AG20443 (cell line): ENCODE results near the gene SLC13A2.
"Not testable (repeated sequence)": the region's sequence is repeated elsewhere in the genome, so short reads cannot be mapped to it uniquely, and the experiment has no call there.

Experiments
- DNase-seq: peaks from one replicate; pipeline ENCODE4 v3.0.0; 2012; ENCODE audit warnings: low spot score, mixed read lengths

The SLC13A2 gene

GRCh38 chr17:28473542-28473941 lies at the start of gene SLC13A2:
Gene SLC13A2 (plus strand): TSS chr17:28473644. CDS start chr17:28473713, 69 bp downstream.
- DNase-seq = no peak

DNA sequence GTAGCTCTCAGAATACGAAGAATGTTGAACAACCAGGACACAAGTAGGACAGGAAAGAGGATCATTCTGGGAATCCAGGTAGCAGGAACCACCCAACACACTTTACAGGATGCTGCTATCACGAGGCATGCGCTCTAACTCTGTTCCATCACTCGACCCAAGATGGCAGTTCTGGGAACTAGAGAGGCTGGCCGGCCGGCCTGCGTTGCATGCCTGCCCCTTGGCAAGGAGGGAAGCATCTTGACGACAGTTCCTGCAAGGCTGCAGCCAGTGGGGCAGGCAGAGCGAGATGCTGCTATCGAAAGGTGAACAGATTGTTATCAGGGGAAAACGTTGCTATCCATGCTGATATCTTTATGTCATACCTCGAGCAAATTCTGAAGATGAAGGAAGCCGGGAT lies 48.2 kb upstream of the SLC13A2 start:
- no peak for DNase-seq

DNA sequence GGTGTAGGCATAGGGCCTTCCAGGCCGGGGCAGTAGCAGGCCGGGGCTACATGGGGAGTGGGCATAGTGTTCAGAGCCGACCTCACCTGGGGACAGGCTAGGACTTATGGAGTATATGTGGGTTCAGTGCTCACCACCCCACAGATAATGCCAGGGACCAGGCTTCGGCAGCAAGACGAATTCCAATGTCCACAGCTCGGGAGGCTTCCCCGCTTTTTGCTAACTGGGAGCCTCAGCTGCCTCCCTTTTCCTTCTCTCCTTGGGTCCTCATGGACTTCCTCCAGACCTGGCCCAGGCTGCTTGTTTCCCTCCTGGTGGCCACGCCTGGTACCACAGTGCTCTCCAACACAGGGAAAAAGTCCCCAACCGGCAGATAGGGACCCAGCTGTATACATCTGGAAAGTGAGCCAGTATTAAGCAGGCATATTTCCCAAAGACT lies 47.3 kb upstream of the SLC13A2 start:
- DNase-seq = peak; percentile 29

DNA sequence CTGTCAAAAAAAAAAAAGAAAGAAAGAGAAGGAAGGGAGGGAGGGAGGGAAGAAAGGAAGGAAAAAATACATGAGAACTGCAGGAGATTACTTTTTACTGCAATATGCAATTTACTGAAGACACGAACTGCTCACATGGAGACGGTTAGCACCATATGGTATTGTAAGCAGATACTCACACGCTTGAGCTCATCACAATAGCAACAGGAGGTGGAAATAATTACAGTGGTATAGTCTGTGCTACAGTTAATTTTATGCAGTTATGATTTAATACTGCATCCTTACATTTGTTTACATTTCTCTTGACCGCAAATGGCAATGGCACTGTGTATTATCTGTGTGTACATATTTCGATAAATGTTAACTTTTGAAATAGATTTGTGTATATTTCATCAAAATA lies 46.1 kb upstream of the SLC13A2 start:
- DNase-seq = no peak

DNA sequence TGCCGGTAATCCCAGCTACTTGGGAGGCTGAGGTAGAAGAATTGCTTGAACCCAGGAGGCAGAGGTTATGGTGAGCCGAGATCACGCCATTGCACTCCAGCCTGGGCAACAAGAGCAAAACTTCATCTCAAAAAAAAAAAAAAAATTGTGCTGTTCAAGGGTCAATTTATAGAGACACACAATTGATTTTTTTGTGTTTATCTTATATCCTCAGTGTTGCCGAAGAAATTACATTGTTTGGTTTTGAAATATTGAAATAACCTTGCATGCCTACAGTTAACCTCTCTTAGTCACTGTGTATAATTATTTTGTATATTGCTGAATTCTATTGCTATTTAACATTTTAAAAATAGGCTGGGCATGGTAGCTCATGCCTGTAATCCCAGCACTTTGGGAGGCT lies 45.5 kb upstream of the SLC13A2 start:
- DNase-seq = not testable (repeated sequence)

- DNase-seq = no peak
Observed at GRCh38 chr17:28433721-28434120, 39.7 kb upstream of the SLC13A2 start.

DNA sequence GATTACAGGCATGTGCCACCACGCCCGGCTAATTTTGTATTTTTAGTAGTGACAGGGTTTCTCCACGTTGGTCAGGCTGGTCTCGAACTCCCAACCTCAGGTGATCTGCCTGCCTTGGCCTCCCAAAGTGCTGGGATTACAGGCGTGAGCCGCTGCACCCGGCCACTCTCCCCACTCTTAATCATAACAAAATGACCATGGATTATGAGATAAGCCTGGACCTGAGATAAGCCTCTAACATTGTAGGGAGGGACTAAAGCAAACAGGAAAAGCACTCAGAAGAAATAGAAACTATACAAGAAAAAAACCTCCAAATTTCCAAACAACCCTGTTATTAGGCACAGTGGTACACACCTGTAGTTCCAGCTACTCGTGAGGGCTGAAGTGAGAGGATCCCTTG lies 39.1 kb upstream of the SLC13A2 start:
- DNase-seq = not testable (repeated sequence)

DNA sequence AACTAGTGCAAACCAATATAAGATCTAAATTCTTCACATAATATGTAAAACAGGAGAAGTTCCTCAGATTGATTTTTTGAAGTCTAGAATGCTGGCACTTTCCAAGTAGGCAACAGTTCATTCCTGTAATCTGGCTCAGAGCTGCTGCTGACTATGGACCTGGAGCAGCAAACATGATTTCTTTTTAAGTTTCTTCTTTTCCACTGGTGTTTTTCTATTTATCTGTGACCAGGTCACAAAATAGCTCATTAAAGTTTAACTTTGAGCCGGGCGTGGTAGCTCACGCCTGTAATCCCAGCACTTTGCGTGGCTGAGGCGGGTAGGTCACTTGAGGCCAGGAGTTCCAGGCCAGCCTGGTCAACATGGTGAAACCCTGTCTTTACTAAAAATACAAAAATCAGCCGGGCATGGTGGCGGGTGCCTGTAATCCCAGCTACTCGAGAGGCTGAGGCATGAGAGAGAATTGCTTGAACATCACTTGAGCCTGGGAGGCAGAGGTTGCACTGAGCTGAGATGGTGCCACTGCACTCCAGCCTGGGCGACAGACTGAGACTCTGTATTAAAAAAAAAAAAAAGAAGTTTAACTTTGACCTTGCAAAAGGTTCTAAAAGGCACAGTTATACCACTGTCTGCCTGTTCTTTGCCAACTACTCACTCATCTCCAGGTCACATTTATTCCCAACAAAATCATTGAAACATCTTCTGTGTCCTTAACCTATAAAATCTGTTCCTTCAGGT lies 29.4 kb upstream of the SLC13A2 start:
- no peak for DNase-seq

GRCh38 chr17:28446716-28447395 lies 26.6 kb upstream of the SLC13A2 start:
- no peak for DNase-seq

DNA sequence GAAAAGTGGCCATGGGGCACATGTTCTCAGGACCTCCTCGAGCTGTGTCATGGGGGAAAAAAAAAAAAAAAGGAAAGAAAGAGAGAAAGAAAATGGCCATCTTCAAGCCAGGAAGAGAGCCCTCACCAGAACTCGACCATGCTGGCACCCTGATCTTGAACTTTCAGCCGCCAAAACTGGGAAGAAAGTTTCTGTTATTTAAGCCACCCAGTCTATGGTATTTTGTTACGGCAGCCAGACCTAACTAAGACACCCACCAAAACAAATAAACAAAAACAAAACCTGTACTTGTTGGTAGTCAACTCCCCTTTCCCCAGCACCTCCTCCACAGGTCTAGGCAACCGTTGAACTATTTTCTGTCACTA lies 26.1 kb upstream of the SLC13A2 start:
- no peak for DNase-seq

DNA sequence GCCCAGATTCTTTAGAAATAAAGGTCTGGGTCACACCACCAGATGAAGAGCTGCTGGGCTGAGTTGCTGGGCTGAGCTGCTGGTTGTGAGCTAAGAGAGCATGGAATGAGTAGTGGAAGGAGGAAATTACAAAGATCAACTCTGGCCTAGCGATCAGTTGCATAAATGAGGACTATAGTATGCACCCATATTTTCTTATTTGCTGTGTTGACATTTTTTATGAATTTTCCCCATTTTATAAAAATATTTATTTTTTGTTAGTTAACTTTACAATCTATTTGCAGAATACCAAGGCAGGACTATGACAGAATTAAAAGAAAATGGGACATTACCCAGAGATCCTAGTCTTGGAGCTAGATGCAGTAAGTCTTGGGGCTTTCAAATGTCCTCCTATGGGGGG lies 23.6 kb upstream of the SLC13A2 start:
- DNase-seq = no peak

DNA sequence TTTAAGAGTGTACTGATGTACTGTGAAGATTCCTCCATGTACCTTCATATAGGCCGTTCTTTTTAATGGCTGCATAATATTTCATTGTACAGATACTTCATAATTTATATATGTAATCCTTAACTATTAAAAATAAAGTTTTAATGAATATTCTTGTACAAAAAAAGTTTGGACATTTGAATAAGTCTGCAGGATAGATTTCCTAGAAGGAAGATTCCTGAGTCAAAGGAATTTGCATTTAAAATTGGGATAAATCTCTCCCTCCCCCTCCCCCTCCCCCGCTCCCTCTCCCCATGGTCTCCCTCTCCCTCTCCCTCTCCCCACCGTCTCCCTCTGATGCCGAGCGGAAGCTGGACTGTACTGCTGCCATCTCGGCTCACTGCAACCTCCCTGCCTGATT lies 15.6 kb upstream of the SLC13A2 start:
- no peak for DNase-seq

DNA sequence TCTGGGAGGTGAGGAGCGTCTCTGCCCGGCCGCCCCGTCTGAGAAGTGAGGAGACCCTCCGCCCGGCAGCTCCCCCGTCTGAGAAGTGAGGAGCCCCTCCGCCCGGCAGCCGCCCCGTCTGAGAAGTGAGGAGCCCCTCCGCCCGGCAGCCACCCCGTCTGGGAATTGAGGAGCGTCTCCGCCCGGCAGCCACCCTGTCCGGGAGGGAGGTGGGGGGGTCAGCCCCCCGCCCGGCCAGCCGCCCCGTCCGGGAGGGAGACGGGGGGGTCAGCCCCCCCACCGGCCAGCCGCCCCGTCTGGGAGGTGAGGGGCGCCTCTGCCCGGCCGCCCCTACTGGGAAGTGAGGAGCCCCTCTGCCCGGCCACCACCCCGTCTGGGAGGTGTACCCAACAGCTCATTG lies 14.6 kb upstream of the SLC13A2 start:
- not testable (repeated sequence) for DNase-seq

DNA sequence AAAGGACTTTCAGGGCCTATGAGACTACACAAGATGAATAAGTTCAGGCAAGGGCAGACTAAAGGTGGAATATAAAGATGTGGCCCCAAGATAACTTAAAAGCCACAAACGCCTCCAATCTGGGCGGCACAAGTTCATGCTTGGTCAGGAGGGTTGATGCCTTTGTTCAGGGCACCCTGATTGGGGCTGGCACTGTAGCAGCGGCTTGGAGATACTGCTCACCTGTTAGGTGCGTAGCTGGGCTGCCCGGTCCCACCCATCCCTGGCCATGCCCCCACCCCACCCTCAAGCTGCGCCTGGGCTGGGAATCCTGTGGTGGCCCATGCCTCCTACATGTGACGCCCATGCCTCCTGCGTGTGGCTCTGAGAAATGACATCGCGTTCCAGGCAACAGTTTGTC lies 12.5 kb upstream of the SLC13A2 start:
- DNase-seq = no peak

DNA sequence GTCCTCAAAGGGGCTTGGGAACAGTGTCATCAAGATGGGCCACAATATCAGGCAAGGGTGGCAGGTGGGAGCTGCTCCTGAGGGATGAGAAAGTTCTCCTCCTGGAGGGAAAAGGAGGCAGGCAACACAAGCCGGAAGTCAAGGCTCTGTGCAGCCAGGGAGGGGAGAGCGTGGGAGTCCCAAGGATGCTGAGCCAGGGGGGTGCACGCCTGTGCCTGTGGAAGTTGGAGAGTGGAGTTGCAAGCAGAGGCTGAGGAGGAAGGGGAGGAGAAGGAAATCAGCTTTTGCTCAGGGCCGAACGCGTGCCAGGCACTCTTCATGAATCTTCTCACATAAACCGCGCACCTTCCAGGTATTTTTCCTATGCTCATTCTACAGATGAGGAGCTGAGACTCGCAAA lies 7.4 kb upstream of the SLC13A2 start:
- DNase-seq = peak; percentile 8

DNA sequence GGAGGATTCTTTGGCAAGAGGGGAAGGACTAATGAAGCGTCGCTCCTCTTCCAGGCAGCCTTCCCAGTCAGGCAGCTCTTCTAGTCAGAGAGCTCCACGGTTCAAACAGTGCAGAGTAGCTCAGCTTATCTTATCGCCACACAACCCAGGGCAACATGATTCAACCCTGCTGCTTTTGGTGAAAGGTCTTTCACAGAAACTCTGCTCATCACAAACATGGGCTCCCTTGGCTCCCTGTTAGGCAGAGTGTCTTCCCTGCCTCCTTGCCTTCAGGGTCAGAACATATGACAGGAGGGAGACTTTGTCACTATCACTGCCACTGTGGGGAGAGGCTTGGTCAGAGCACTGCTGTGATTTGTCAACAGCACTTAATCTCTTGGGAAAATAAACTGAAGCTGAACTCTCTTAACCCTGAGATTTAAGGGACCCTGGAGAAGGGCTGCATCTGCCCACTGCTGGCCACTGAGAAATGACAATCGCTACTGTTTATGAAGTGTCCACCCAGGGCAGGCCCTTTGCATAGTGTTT lies 6.9 kb upstream of the SLC13A2 start:
- no peak for DNase-seq

DNA sequence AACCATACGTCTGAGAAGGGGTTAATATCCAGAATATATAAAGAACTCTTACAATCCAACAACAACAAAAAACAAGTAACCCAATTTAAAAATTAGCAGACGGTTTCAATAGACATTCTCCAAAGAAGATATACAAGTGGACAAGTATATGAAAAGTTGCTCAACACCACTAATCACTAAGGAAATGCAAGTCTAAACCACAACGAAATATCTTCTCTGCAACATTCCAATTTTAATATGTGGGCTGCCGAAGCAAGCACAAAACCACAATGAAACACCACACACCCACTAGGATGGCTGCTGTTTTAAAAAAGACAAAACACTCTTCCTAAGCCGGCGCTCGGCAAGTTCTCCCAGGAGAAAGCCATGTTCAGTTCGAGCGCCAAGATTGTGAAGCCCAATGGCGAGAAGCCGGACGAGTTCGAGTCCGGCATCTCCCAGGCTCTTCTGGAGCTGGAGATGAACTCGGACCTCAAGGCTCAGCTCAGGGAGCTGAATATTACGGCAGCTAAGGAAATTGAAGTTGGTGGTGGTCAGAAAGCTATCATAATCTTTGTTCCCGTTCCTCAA lies 5.9 kb upstream of the SLC13A2 start:
- peak; percentile 70 for DNase-seq

GRCh38 chr17:28468033-28468735 lies 5.3 kb upstream of the SLC13A2 start:
- not testable (repeated sequence) for DNase-seq

GRCh38 chr17:28468781-28469180 lies 4.7 kb upstream of the SLC13A2 start:
- DNase-seq = no peak

DNA sequence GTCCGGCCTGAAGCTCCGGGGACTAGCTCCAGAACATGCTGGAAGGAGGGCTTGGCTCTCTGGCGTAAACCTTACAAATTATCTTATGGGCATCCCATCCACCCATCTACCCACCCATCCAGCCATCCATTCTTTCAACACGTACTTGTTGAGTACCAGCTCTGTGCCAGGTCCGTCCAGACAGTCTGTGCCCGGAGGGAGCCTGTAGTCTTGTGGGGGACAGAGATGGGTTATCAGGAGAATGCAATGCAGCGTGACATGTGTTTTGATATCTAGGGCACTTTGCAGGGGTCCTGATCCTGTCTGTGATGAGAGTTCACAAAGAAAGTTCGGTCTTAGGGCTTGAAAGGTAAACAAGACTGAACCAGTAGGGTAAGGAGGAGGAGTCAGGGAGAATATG lies 4.1 kb upstream of the SLC13A2 start:
- no peak for DNase-seq

DNA sequence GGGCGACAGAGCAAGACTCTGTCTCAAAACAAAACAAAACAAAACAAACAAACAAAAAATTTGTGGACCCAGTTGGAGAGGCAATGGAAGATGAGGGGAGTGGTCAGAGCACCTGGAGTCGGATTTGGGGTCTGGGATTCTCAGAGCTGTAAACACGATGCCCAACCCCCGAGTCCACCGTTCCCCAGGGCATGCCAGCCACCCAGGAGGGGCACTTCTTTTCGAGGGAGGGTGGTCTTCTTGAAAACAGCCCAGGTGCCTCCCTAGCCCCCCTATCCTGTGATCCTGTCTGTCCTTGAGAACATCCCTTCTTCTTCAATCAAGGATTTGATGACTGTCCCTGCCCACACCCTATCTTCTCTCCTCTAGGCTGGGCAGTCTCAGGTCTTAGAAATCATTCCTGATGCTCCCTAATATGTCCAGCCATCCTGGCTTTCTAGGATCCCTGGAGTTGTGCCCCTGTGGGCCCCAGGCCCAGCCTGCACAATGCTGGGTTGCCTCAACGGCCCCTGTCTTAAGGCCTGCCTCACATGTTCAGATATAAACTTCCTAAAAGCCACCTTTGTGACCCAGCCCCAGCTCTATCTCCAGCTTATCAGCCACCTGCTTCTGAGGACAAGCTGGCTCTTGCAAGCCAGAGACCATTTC lies 3.1 kb upstream of the SLC13A2 start:
- DNase-seq = no peak

- DNase-seq = no peak
Observed at GRCh38 chr17:28470914-28471366, 2.5 kb upstream of the SLC13A2 start.
